Ovary (tissue), 9 donors: Measurements from ENCODE around the gene ZNF556. TPM values are rescaled to one million over a fixed set of nuclear protein-coding genes. Genes with fewer than 3 reads are reported as not detected.
A peak's percentile ranks its signal among the peaks of the same experiment; 100 is the strongest.

ENCODE experiments used
- DNase-seq, 5 donors: peaks; one replicate each; pipeline ENCODE4 v3.0.0-alpha.2; 2019 to 2020
- H3K27ac ChIP-seq, 2 donors: fragments of 200-600 bp; one replicate each; pipeline versions ENCODE4 v1.5.1 to v1.8.0; 2019 to 2022
- H3K27me3 ChIP-seq: fragments of 200-600 bp; one replicate; pipeline ENCODE4 v1.8.0; 2022
- H3K36me3 ChIP-seq: fragments of 200-600 bp; sonication (generic); one replicate; pipeline ENCODE4 v1.5.1; 2019
- H3K4me1 ChIP-seq: one replicate; pipeline ENCODE4 v1.8.1; 2013; ENCODE audit warnings: mild to moderate bottlenecking, moderate library complexity; ENCODE audit not compliant: insufficient read depth
- H3K4me3 ChIP-seq: fragments of 200-600 bp; sonication (generic); one replicate; pipeline ENCODE4 v1.5.1; 2017
- H3K9me3 ChIP-seq, 2 donors: fragments of 200-600 bp in 1 of 2; sonication (generic) in 1 of 2; one replicate each; pipeline versions ENCODE4 v1.5.1 to v1.8.1; 2013 to 2019; ENCODE audit warnings: mild to moderate bottlenecking in 1 of 2, moderate library complexity in 1 of 2
- CTCF ChIP-seq, 3 donors: fragments of 450-650 bp in 2 of 3; fragments of 200-600 bp in 1 of 3; IDR thresholded peaks; one replicate each; pipeline versions ENCODE4 v1.5.1 to v1.8.0; 2016 to 2022; ENCODE audit warnings: antibody characterized with exemption in 3 of 3, mild to moderate bottlenecking in 1 of 3
- EP300 ChIP-seq: sonication (generic); formaldehyde crosslinking; IDR thresholded peaks from one replicate; pipeline ENCODE4 v1.6.1; 2017; ENCODE audit warnings: antibody characterized with exemption
- POLR2A ChIP-seq: fragments of 450-650 bp; IDR thresholded peaks from one replicate; pipeline ENCODE4 v1.6.1; 2017; ENCODE audit warnings: antibody characterized with exemption, mild to moderate bottlenecking, moderate library complexity
- WGBS, 3 donors: extraction: QIAGEN DNeasy Blood & Tissue Kit in 1 of 3; methylation state at CpG; one replicate each; pipeline versions ENCODE4 v1.1.5 to v1.1.7; 2013 to 2017; 5-methylcytosine and 5-hydroxymethylcytosine counted together
- intact Hi-C, 4 donors: fragments of 100-400 bp; cut with DNase I; formaldehyde crosslinking; loops; one replicate each; pipeline versions ENCODE4 v1.11.0 to v1.15.1; 2022 to 2023
- polyA plus RNA-seq, 2 donors: library from polyadenylated mRNA; stranded (reverse); fragments of 200-250 nt in 1 of 2; fragments of 350-450 nt in 1 of 2; fragmentation: Illumina TruSeq in 1 of 2; extraction: RNeasy Lipid Tissue Mini Kit (QIAGEN cat#74804) in 1 of 2; gene quantifications; one replicate each; pipeline ENCODE4 v1.2.3, GENCODE V29; 2013 to 2014
- total RNA-seq, 7 donors: library from RNA; depleted of rRNA in 2 of 7; stranded (reverse); fragments of >200 nt in 2 of 7; fragmentation: NEBNext Ultra II Directional in 3 of 7; extraction: Animal tissue kit (Norgen Biotek cat#: 25700) in 3 of 7; gene quantifications; one replicate each; pipeline versions ENCODE4 v1.1.0 to v1.2.4, GENCODE V29; 2016 to 2023
- donor health status: DM: no; HTN: no; CAD: no; lungs with moderate emphysema.
- donor health status: DM: no; HTN: no; CAD: no.
- donor health status: Bipolar disorder and iron deficiency.
- donor health status: DM: yes; HTN: yes; CAD: no.
- donor health status: DM: no; HTN: no; CAD: no.
- donor health status: DM: yes; HTN: yes; CAD: no.

ZNF556 gene
- total and polyA plus RNA-seq, 9 donors, result 2.8 to 9.0 (median 6.7) TPM

GRCh38 chr19:2834294-2834871, 32.8 kb upstream of the ZNF556 start:
- Histone ChIP-seq H3K36me3 (no peaks in the 10 kb centered on the region), H3K9me3 (peaks cover 3 to 43% of the 10 kb centered on the region in 2 donors), H3K4me3 (no peak overlapping the region), H3K27me3 (no peaks in the 10 kb centered on the region), H3K4me1 (no peaks in the 10 kb centered on the region), H3K27ac (no peak overlapping the region)
- intact Hi-C loops, result no loop called here
- WGBS, 3 donors, result 97 to 98% (median 98%) methylated on average over 19 of the region's 19 CpGs
- DNase-seq, result no peak
- TF ChIP-seq POLR2A (no peak), EP300 (no peak), CTCF (IDR thresholded peaks at IDR 0.05) (no peak)

GRCh38 chr19:2837430-2837829, 29.7 kb upstream of the ZNF556 start:
- no peaks in the 10 kb centered on the region for H3K27me3 ChIP-seq
- no peaks in the 10 kb centered on the region for H3K36me3 ChIP-seq
- H3K4me1 ChIP-seq, result peaks cover 3% of the 10 kb centered on the region
- no peak for TF ChIP-seq EP300
- TF ChIP-seq CTCF (IDR thresholded peaks at IDR 0.05), result no peak
- TF ChIP-seq POLR2A, result no peak
- no peak overlapping the region for H3K27ac ChIP-seq
- H3K4me3 ChIP-seq, result no peak overlapping the region
- no peak for DNase-seq
- intact Hi-C loops, result no loop called here
- H3K9me3 ChIP-seq, result peaks cover 3 to 37% of the 10 kb centered on the region in 2 donors
- WGBS, 3 donors, result 89 to 97% (median 93%) methylated on average over 4 of the region's 4 CpGs

- 0 to 1% (median 1%) methylated on average over 59 to 106 of the region's 106 CpGs for WGBS, 3 donors
- DNase-seq, result peak; percentile 99 to 100 (median 100)
- Histone ChIP-seq H3K4me1 (peaks cover 6% of the 10 kb centered on the region), H3K36me3 (no peaks in the 10 kb centered on the region), H3K27ac (peak within 1 kb of the TSS; percentile 67 to 91), H3K9me3 (peaks cover 0 to 7% of the 10 kb centered on the region in 2 donors), H3K27me3 (no peaks in the 10 kb centered on the region), H3K4me3 (peak within 1 kb of the TSS; percentile 67)
- TF ChIP-seq CTCF (IDR thresholded peaks at IDR 0.05), result peak; percentile 25 to 85 (median 67)
- peak; percentile 41 for TF ChIP-seq POLR2A
- TF ChIP-seq EP300, result peak; percentile 22
- intact Hi-C loops, result no loop called here
Measured at GRCh38 chr19:2840794-2841791, 26.0 kb upstream of the ZNF556 start, which contains the start of gene ZNF555. Gene ZNF555 (plus strand): TSS chr19:2841475. CDS start chr19:2841573, 98 bp downstream.

- Histone ChIP-seq H3K36me3 (no peaks in the 10 kb centered on the region), H3K9me3 (peaks cover 0 to 10% of the 10 kb centered on the region in 2 donors), H3K27ac (peak overlapping the region; percentile 33 to 91), H3K27me3 (no peaks in the 10 kb centered on the region), H3K4me3 (peak overlapping the region; percentile 67), H3K4me1 (peaks cover 6% of the 10 kb centered on the region)
- 1 to 3% (median 1%) methylated on average over 44 to 62 of the region's 62 CpGs for WGBS, 3 donors
- peak in 2 of 5 donors; percentile 43 to 49 for DNase-seq
- TF ChIP-seq CTCF (IDR thresholded peaks at IDR 0.05) (no peak), EP300 (no peak), POLR2A (no peak)
- intact Hi-C loops, result no loop called here
Measured at GRCh38 chr19:2841855-2842574, 25.1 kb upstream of the ZNF556 start.
